ENCODE measurements around the gene PDE4D. TPM values are rescaled to one million over a fixed set of nuclear protein-coding genes. Genes with fewer than 3 reads are reported as not detected.

Gene PDE4D
- total RNA-seq, 1 donor from 2014 or later, result 2.3 TPM

- Histone ChIP-seq H2AFZ (replicated peaks) (no peak overlapping the region), H3F3A (ENCODE audit: low read depth) (no peaks in the 10 kb centered on the region), H3K9me3 (ENCODE audit: low read depth) (no peaks in the 10 kb centered on the region), H3K4me2 (no peak overlapping the region), H3K79me2 (ENCODE audit: low read depth) (no peaks in the 10 kb centered on the region), H3K9ac (no peak overlapping the region), H3K4me3 (no peak overlapping the region), H4K20me1 (ENCODE audit: low read depth) (no peaks in the 10 kb centered on the region), H3K27me3 (no peaks in the 10 kb centered on the region), H3K36me3 (no peaks in the 10 kb centered on the region), H3K27ac (no peak overlapping the region), H3K4me1 (peaks cover 10% of the 10 kb centered on the region)
- Mint-ChIP-seq H3K9me3 (no peaks in the 10 kb centered on the region), H3K27me3 (ENCODE audit: insufficient read depth, low read depth) (no peaks in the 10 kb centered on the region), H3K27ac (no peak overlapping the region), H3K4me3 (no peak overlapping the region), H3K4me1 (peaks cover 11% of the 10 kb centered on the region), H3K36me3 (no peaks in the 10 kb centered on the region)
- DNase-seq (ENCODE audit: low spot score), result no peak
- TF ChIP-seq EZH2 (IDR thresholded peaks at IDR 0.05), result no peak
- TF ChIP-seq EZH2phosphoT487 (IDR thresholded peaks at IDR 0.05), result no peak
- no peak for TF ChIP-seq CTCF (IDR thresholded peaks at IDR 0.05)
Measured at GRCh38 chr5:59137846-59138245, 755.7 kb downstream of the PDE4D start.

GRCh38 chr5:59136549-59136948 lies 757.0 kb downstream of the PDE4D start:
- Histone ChIP-seq H3K27me3 (no peaks in the 10 kb centered on the region), H3K4me1 (peaks cover 7% of the 10 kb centered on the region), H3K36me3 (no peaks in the 10 kb centered on the region), H2AFZ (replicated peaks) (peak overlapping the region; percentile 18), H3K9ac (no peak overlapping the region), H3K27ac (no peak overlapping the region), H4K20me1 (ENCODE audit: low read depth) (no peaks in the 10 kb centered on the region), H3K79me2 (ENCODE audit: low read depth) (no peaks in the 10 kb centered on the region), H3F3A (ENCODE audit: low read depth) (no peaks in the 10 kb centered on the region), H3K9me3 (ENCODE audit: low read depth) (no peaks in the 10 kb centered on the region), H3K4me3 (no peak overlapping the region), H3K4me2 (no peak overlapping the region)
- Mint-ChIP-seq H3K4me3 (no peak overlapping the region), H3K4me1 (peaks cover 4% of the 10 kb centered on the region), H3K9me3 (no peaks in the 10 kb centered on the region), H3K36me3 (no peaks in the 10 kb centered on the region), H3K27ac (no peak overlapping the region), H3K27me3 (ENCODE audit: insufficient read depth, low read depth) (no peaks in the 10 kb centered on the region)
- DNase-seq (ENCODE audit: low spot score), result no peak
- TF ChIP-seq EZH2 (IDR thresholded peaks at IDR 0.05) (no peak), CTCF (IDR thresholded peaks at IDR 0.05) (no peak), EZH2phosphoT487 (IDR thresholded peaks at IDR 0.05) (no peak)

- Histone ChIP-seq H3K36me3 (no peaks in the 10 kb centered on the region), H3K4me2 (no peak overlapping the region), H3K9ac (no peak overlapping the region), H3K79me2 (ENCODE audit: low read depth) (no peaks in the 10 kb centered on the region), H2AFZ (replicated peaks) (no peak overlapping the region), H3F3A (ENCODE audit: low read depth) (no peaks in the 10 kb centered on the region), H3K9me3 (ENCODE audit: low read depth) (no peaks in the 10 kb centered on the region), H3K4me1 (peaks cover 5% of the 10 kb centered on the region), H3K27me3 (no peaks in the 10 kb centered on the region), H3K4me3 (no peak overlapping the region), H4K20me1 (ENCODE audit: low read depth) (no peaks in the 10 kb centered on the region), H3K27ac (no peak overlapping the region)
- H3K36me3 Mint-ChIP-seq, result no peaks in the 10 kb centered on the region
- no peaks in the 10 kb centered on the region for H3K27me3 Mint-ChIP-seq (ENCODE audit: insufficient read depth, low read depth)
- no peak for DNase-seq (ENCODE audit: low spot score)
- H3K27ac Mint-ChIP-seq, result no peak overlapping the region
- H3K9me3 Mint-ChIP-seq, result no peaks in the 10 kb centered on the region
- H3K4me3 Mint-ChIP-seq, result no peak overlapping the region
- H3K4me1 Mint-ChIP-seq, result no peaks in the 10 kb centered on the region
- TF ChIP-seq EZH2 (IDR thresholded peaks at IDR 0.05), result no peak
- TF ChIP-seq CTCF (IDR thresholded peaks at IDR 0.05), result no peak
- TF ChIP-seq EZH2phosphoT487 (IDR thresholded peaks at IDR 0.05), result no peak
Measured at GRCh38 chr5:59134471-59135163, 758.9 kb downstream of the PDE4D start.

All from neural progenitor cell (in vitro differentiated cells).